HG02763 (cell line): Measurements from ENCODE around the gene ASXL2.
"Not testable (repeated sequence)": the region's sequence is repeated elsewhere in the genome, so short reads cannot be mapped to it uniquely, and the experiment has no call there.

Experiments
- ATAC-seq: cut with Tn5 transposase; IDR thresholded peaks from one replicate; pipeline ENCODE4 v1.9.1; 2021; ENCODE audit warnings: mild to moderate bottlenecking, moderate library complexity; ENCODE audit not compliant: unreplicated experiment

ASXL2 gene

GRCh38 chr2:25878361-25879132, at the start of gene ASXL2:
Gene ASXL2 (minus strand): TSS chr2:25878487. CDS start chr2:25878222, 265 bp downstream.
- ATAC-seq = peak; percentile 92

- ATAC-seq = no peak
These were observed 48.9 kb upstream of the ASXL2 start for GRCh38 chr2:25926984-25927756.

- no peak for ATAC-seq
These were observed 44.2 kb upstream of the ASXL2 start for GRCh38 chr2:25922501-25922900.

- no peak for ATAC-seq
These were observed 42.6 kb upstream of the ASXL2 start for GRCh38 chr2:25920786-25921415.

GRCh38 chr2:25920336-25920735, 42.0 kb upstream of the ASXL2 start:
- ATAC-seq = no peak

- ATAC-seq = no peak
These were observed 39.5 kb upstream of the ASXL2 start for GRCh38 chr2:25917832-25918231.

- ATAC-seq = not testable (repeated sequence)
These were observed 39.1 kb upstream of the ASXL2 start for GRCh38 chr2:25917411-25917810.

GRCh38 chr2:25915944-25916772, 37.9 kb upstream of the ASXL2 start:
- not testable (repeated sequence) for ATAC-seq

- not testable (repeated sequence) for ATAC-seq
These were observed 37.1 kb upstream of the ASXL2 start for GRCh38 chr2:25915411-25915810.

GRCh38 chr2:25913696-25913973, 35.3 kb upstream of the ASXL2 start:
- not testable (repeated sequence) for ATAC-seq

GRCh38 chr2:25912851-25913695, 34.8 kb upstream of the ASXL2 start:
- no peak for ATAC-seq

- ATAC-seq = not testable (repeated sequence)
These were observed 31.3 kb upstream of the ASXL2 start for GRCh38 chr2:25909574-25909973.

GRCh38 chr2:25905126-25905525, 26.8 kb upstream of the ASXL2 start:
- ATAC-seq = no peak

- ATAC-seq = no peak
These were observed 25.0 kb upstream of the ASXL2 start for GRCh38 chr2:25903216-25903776.

- no peak for ATAC-seq
These were observed 21.2 kb upstream of the ASXL2 start for GRCh38 chr2:25899404-25899970.

- ATAC-seq = no peak
These were observed 19.2 kb upstream of the ASXL2 start for GRCh38 chr2:25897506-25897905.

GRCh38 chr2:25896308-25896707, 18.0 kb upstream of the ASXL2 start:
- ATAC-seq = not testable (repeated sequence)

- ATAC-seq = no peak
These were observed 17.3 kb upstream of the ASXL2 start for GRCh38 chr2:25895610-25896009.

- no peak for ATAC-seq
These were observed 16.7 kb upstream of the ASXL2 start for GRCh38 chr2:25895018-25895417.
